Kidney (tissue), 14 donors: ENCODE measurements around the gene PRR20G. TPM values are rescaled to one million over a fixed set of nuclear protein-coding genes. Genes with fewer than 3 reads are reported as not detected.

Experiments used
- DNase-seq, 5 donors: peaks; one replicate each; pipeline ENCODE4 v3.0.0-alpha.2; 2013 to 2020
- FAIRE-seq: peaks from 2 replicates; lab custom pipeline; 2012; peaks lifted over from hg19 to GRCh38; lab: Jason Lieb, UNC
- H3K27ac ChIP-seq, 2 donors: one replicate each; pipeline ENCODE4 v1.7.0; 2013; ENCODE audit warnings: low read depth in 2 of 2, low read length in 2 of 2, inconsistent platforms in 1 of 2
- H3K27me3 ChIP-seq: one replicate; pipeline ENCODE4 v1.7.1; 2013; ENCODE audit warnings: low read length, inconsistent platforms; ENCODE audit not compliant: control insufficient read depth, insufficient read depth
- H3K36me3 ChIP-seq, 3 donors: one replicate each; pipeline versions ENCODE4 v1.7.0 to v1.7.1; 2013; ENCODE audit warnings: low read length in 3 of 3, control low read depth in 1 of 3, inconsistent platforms in 1 of 3; ENCODE audit not compliant: insufficient read depth in 3 of 3, control insufficient read depth in 2 of 3
- H3K4me1 ChIP-seq, 3 donors: one replicate each; pipeline versions ENCODE4 v1.7.0 to v1.7.1; 2013; ENCODE audit warnings: low read length in 3 of 3, inconsistent platforms in 1 of 3, low read depth in 1 of 3; ENCODE audit not compliant: control insufficient read depth in 2 of 3, insufficient read depth in 2 of 3
- H3K4me3 ChIP-seq, 3 donors: one replicate each; pipeline versions ENCODE4 v1.7.0 to v1.8.1; 2013; ENCODE audit warnings: low read length in 3 of 3, control low read depth in 1 of 3, inconsistent platforms in 1 of 3
- H3K9ac ChIP-seq, 3 donors: one replicate each; pipeline versions ENCODE4 v1.7.0 to v1.7.1; 2013; ENCODE audit warnings: low read length in 3 of 3, control low read depth in 1 of 3, inconsistent platforms in 1 of 3
- H3K9me3 ChIP-seq, 3 donors: one replicate each; pipeline versions ENCODE4 v1.7.0 to v1.7.1; 2013; ENCODE audit warnings: low read length in 3 of 3, control low read depth in 1 of 3, inconsistent platforms in 1 of 3; ENCODE audit not compliant: control insufficient read depth in 2 of 3, insufficient read depth in 1 of 3
- intact Hi-C: fragments of 100-400 bp; cut with DNase I; formaldehyde crosslinking; loops from one replicate; pipeline ENCODE4 v1.11.1; 2022
- polyA plus RNA-seq: library from polyadenylated mRNA; stranded (reverse); fragments of 350-450 nt; fragmentation: Illumina TruSeq; extraction: RNeasy Lipid Tissue Mini Kit (QIAGEN cat#74804); gene quantifications from one replicate; pipeline ENCODE4 v1.2.3, GENCODE V29; 2014; ENCODE audit warnings: low read depth, low replicate concordance; ENCODE audit not compliant: insufficient read depth
- total RNA-seq: library from RNA; stranded (reverse); fragmentation: NEBNext Ultra II Directional; extraction: Animal tissue kit (Norgen Biotek cat#: 25700); gene quantifications from one replicate; pipeline ENCODE4 v1.2.1, GENCODE V29; 2021
- TF ChIP-seq, protein P1 (sequence below): IDR thresholded peaks from 3 replicates; pipeline ENCODE4 v1.5.1; 2012; ENCODE audit warnings: mild to moderate bottlenecking, moderate library complexity, borderline replicate concordance; ENCODE audit not compliant: insufficient read depth; ENCODE audit errors: extremely low read depth
- donor health status: control.
- donor health status: control.
- donor health status: control.
- donor health status: control.
- donor health status: control.
- donor health status: DM: yes; HTN: yes; CAD: no.
- donor health status: Normal renal cell carcinoma (clear cell type).

The PRR20G gene
- total and polyA plus RNA-seq, 2 donors from 2014 or later = not detected

DNA sequence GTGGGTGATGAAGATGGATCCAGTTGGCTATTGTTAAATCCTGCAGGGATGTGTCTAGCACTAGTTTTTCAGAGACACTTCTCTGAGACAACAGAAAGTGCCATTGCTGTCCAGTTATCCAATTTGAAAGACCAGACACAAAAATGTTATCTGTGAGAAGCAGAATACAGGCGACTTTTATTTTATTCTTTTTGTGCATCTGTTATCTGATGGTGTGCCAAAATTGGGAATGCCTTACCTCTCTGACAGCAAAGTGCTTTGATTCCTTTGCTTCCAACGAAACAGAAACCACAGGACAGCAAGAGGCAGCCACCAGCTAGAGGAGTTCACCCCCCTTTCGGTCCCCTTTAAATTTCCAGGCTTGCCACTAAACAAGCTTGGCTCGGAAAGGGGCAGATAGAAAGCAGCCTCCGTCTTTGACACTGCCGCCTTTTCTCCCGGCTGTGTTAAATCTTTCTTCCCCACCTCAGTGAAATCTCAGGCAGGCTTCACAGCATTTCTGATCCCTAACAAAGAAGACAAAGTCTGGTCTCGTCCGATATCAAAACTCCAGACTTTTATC is 17.7 kb upstream of the PRR20G start:
- Histone ChIP-seq H3K36me3 (no peaks in the 10 kb centered on the region), H3K4me1 (no peaks in the 10 kb centered on the region), H3K27me3 (no peaks in the 10 kb centered on the region), H3K9me3 (no peaks in the 10 kb centered on the region), H3K9ac (no peak overlapping the region), H3K27ac (no peak overlapping the region), H3K4me3 (no peak overlapping the region)
- DNase-seq = no peak
- TF ChIP-seq, protein P1, sequence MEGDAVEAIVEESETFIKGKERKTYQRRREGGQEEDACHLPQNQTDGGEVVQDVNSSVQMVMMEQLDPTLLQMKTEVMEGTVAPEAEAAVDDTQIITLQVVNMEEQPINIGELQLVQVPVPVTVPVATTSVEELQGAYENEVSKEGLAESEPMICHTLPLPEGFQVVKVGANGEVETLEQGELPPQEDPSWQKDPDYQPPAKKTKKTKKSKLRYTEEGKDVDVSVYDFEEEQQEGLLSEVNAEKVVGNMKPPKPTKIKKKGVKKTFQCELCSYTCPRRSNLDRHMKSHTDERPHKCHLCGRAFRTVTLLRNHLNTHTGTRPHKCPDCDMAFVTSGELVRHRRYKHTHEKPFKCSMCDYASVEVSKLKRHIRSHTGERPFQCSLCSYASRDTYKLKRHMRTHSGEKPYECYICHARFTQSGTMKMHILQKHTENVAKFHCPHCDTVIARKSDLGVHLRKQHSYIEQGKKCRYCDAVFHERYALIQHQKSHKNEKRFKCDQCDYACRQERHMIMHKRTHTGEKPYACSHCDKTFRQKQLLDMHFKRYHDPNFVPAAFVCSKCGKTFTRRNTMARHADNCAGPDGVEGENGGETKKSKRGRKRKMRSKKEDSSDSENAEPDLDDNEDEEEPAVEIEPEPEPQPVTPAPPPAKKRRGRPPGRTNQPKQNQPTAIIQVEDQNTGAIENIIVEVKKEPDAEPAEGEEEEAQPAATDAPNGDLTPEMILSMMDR = no peak
- intact Hi-C loops = no loop called here
- no peak for FAIRE-seq

DNA sequence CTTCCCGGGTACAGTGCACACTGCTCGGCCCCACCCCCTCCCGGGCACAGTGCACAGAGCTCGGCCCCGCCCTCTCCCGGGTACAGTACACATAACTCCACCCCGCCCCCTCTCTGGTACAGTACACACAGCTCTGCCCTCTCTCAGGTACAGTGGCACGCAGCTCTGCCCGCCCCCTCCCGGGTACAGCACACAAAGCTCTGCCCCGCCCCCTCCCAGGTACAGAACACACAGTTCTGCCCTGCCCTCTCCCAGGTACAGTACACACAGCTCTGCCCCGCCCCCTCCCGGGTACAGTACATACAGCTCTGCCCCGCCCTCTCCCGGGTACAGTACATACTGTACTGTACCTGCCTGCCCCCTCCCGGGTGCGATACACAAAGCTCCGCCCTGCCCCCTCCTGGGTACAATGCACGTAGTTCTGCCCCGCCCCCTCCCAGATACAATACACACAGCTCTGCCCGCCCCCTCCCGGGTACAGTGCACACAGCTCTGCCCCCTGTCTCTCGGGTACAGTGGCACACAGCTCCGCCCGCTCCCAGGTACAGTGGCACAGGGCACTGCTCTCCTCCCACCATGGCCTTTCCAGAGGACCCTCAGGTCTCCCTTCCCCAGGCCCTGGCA is 16.4 kb upstream of the PRR20G start:
- FAIRE-seq (no peak), DNase-seq (peak in 2 of 5 donors; percentile 7 to 71)
- no peak overlapping the region for H3K4me3 ChIP-seq
- intact Hi-C loops = no loop called here
- no peaks in the 10 kb centered on the region for H3K36me3 ChIP-seq
- H3K4me1 ChIP-seq = no peaks in the 10 kb centered on the region
- TF ChIP-seq, protein P1 = no peak
- no peak overlapping the region for H3K27ac ChIP-seq
- H3K9ac ChIP-seq = no peak overlapping the region
- H3K27me3 ChIP-seq = no peaks in the 10 kb centered on the region
- H3K9me3 ChIP-seq = no peaks in the 10 kb centered on the region

DNA sequence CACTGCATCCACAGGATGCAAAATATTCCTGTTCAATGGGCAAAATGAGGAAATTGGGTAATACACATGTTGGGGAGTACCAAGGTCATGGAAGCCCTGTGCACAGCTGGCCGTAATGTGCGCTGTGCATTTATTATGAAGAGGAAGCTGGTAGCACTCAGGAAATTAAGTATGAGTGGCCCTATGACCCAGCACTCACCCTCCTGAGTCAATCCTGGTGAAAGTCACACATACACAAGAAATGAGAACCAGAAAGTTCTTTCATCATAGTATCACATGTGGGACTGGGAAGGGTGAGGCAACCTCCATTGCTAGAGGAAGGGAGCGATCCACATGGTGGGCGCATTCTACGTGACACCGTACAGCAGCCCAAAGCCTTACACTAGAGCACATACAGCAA is 11.4 kb upstream of the PRR20G start:
- DNase-seq (no peak), FAIRE-seq (no peak)
- TF ChIP-seq, protein P1 = no peak
- H3K27ac ChIP-seq = no peak overlapping the region
- intact Hi-C loops = no loop called here
- H3K27me3 ChIP-seq = no peaks in the 10 kb centered on the region
- H3K4me3 ChIP-seq = no peak overlapping the region
- H3K4me1 ChIP-seq = no peaks in the 10 kb centered on the region
- H3K9me3 ChIP-seq = no peaks in the 10 kb centered on the region
- H3K9ac ChIP-seq = no peak overlapping the region
- H3K36me3 ChIP-seq = no peaks in the 10 kb centered on the region

DNA sequence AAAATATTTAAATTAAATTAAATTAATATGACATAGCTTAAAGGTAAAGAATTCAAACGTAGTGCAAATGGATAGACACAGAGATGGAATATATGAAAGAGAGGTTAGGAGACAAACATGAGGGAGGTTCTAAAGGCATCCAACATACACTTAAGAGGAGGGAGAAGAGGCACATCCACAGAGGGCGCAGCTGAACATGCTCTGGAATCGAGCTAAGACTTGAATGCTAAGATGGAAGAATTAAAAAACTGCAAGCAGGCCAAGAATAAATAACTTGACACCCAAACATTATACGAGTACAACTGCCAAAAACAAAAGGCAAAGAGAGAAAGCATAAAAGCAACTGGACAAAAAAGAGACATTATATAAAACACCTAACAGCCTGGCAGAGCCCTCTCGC is 9.1 kb upstream of the PRR20G start:
- Histone ChIP-seq H3K36me3 (no peaks in the 10 kb centered on the region), H3K27ac (no peak overlapping the region), H3K4me3 (no peak overlapping the region), H3K9me3 (no peaks in the 10 kb centered on the region), H3K4me1 (no peaks in the 10 kb centered on the region), H3K9ac (no peak overlapping the region), H3K27me3 (no peaks in the 10 kb centered on the region)
- no peak for FAIRE-seq
- no peak for DNase-seq
- TF ChIP-seq, protein P1 = no peak
- intact Hi-C loops = no loop called here
